NCI-H524 (cell line): ENCODE results near the gene MYO5C.
"Not testable (repeated sequence)": the region's sequence is repeated elsewhere in the genome, so short reads cannot be mapped to it uniquely, and the experiment has no call there.

Source experiments
- DNase-seq, 2 experiments: peaks; one replicate each; lab custom pipeline; 2025; lab: John Stamatoyannopoulos, UW

Gene MYO5C

GRCh38 chr15:52308446-52309153 is 13.0 kb upstream of the MYO5C start:
- no peak for DNase-seq

GRCh38 chr15:52307847-52308246 is 12.2 kb upstream of the MYO5C start:
- DNase-seq = no peak

GRCh38 chr15:52306270-52306669 is 10.7 kb upstream of the MYO5C start:
- no peak for DNase-seq

DNA sequence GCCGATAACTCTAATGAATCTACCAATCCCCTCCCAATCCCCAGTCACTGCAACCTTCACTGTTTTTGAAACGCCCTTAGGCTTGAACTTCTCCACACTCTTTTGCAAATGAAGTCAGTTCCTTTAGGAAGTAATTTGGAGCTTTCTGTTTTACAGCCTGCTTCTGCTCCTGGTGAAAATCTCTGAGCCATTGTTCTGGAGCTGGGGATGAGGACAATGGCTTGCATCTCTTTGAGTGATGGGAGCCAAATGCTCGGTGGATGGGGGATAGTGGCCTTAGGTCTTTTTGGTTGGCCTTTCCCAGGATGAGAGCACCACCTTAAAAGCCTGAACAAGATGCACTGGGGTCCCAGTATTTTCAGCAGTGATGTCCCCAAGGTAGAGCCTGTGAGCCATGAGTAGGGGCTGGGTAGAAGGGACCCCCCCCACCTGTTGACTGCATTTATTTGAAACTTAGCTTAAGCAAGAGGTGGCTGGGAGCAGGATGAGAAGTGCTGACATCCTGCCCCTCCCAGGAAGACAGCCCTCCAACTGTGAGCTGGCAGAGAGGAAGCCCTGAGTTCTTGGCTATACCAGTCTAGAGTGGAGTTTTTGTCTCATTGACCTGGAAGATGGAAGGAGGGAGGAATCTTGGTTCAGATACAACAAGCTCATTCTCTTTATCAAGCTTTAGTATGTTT is 7.6 kb upstream of the MYO5C start:
- no peak for DNase-seq

- DNase-seq = no peak
Observed at GRCh38 chr15:52301265-52301847, 5.8 kb upstream of the MYO5C start.

DNA sequence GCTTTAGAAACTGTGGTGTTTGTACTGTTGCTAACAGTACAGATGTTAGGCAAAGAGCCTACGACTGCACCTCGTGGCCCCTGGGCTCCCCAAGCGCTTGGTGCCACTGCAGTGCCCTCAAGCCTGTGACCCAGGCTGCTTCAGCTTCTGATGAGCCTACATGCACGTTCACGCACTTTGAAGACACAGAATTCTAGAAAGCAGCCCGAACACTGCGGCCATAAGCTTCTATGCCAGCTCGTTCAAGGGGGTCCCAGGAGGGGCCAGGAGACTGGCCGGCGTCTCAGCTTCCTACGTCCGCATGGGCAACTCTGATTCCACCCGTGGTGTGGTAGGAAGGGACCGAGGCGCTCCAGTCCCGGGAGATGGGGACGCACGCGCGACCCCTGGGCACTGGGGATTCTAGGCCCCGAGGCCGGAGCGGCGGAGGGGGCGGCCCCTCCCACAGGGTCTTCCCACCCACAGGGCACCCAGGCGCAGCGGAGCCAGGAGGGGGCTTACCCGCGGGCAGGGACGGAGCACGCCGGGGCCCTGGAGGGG is 653 bp downstream of the MYO5C start:
- peak in 1 of 2 experiments; percentile 24 for DNase-seq

- no peak for DNase-seq
Observed at GRCh38 chr15:52292780-52293392, 2.7 kb downstream of the MYO5C start.

- no peak for DNase-seq
Observed at GRCh38 chr15:52291204-52291603, 4.4 kb downstream of the MYO5C start.

GRCh38 chr15:52290800-52291199 is 4.8 kb downstream of the MYO5C start:
- DNase-seq = no peak

GRCh38 chr15:52290329-52290728 is 5.3 kb downstream of the MYO5C start:
- DNase-seq = no peak

GRCh38 chr15:52289629-52290081 is 5.9 kb downstream of the MYO5C start:
- DNase-seq = no peak

GRCh38 chr15:52288986-52289385 is 6.6 kb downstream of the MYO5C start:
- no peak for DNase-seq

DNA sequence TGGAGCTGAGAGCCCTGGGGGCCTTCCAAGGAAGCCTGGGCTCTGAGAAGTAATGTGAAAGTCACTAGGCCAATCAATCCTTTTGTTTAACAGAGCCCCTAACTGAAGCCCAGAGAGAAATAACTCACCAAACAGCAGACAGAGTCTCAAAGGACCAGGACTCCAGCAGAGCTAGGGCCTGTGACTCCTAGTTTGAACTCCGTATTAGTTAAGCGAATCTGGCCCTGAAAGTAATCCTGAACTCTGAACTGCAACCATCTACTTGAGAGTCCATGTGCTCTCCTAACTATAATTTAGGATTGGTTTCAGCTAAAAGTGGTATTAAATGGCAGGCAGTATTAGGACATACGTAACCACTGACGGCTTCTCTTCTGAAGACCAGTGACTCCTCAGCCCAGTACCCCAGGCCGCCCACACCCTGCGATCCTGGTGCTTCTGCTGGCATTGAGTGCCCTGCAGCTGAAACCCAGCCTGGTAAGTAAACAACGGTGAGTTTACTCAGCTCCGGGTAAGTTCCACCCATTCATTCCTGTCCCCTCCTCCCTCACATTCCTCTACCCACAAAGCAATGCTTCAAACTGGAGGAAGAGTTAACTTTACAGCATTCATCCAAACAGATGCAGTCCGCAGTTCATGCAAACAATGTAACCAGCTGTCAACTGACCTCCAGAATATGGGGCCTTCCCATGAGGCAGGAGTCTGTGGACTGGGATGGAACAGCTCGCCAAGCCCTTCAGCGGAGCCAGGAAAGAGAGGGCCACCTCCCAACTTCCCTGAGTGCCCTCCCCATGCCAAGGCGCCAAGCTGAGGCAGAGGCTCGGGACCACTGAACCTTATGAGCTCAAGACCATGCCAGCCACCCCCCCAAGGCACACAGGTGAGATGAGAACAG is 7.3 kb downstream of the MYO5C start:
- DNase-seq = no peak

GRCh38 chr15:52287114-52287513 is 8.5 kb downstream of the MYO5C start:
- no peak for DNase-seq

DNA sequence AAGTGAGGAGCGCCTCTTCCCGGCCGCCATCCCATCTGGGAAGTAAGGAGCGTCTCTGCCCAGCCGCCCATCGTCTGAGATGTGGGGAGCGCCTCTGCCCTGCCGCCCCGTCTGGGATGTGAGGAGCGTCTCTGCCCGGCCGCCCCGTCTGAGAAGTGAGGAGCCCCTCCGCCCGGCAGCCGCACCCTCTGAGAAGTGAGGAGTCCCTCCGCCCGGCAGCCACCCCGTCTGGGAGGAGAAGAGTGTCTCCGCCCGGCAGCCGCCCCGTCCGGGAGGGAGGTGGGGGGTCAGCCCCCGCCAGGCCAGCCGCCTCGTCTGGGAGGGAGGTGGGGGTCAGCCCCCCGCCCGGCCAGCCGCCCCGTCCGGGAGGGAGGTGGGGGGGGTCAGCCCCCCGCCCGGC is 9.7 kb downstream of the MYO5C start:
- DNase-seq = not testable (repeated sequence)

- no peak for DNase-seq
Observed at GRCh38 chr15:52284164-52284563, 11.4 kb downstream of the MYO5C start.

GRCh38 chr15:52283281-52283680 is 12.3 kb downstream of the MYO5C start:
- no peak for DNase-seq

DNA sequence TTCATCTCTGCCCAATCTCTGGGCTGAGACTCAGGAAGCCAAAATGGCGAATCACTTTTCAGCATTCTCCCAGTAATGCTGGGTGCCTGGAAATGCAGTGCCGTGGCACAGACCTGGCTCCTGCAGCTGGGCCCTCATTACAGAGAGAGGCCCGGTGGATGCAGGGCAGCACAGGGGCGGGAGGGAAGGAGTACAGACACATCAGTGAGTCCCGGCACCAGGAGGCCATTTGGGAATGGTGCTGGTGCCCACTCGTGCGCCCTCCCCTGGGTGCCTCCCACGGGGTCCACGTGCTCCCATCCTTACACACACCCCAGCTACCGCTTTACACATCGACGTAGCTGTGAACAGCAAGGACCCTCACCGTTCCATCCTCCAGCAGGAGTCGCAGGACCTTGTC is 13.2 kb downstream of the MYO5C start:
- no peak for DNase-seq

GRCh38 chr15:52281085-52282035 is 14.2 kb downstream of the MYO5C start:
- no peak for DNase-seq

- DNase-seq = no peak
Observed at GRCh38 chr15:52280326-52281084, 15.1 kb downstream of the MYO5C start.
